GM10847 (cell line): Measurements from ENCODE around the gene SOX4.

Experiments
- POLR2A ChIP-seq: IDR thresholded peaks from 2 replicates; pipeline ENCODE4 v1.6.1; 2011; ENCODE audit not compliant: insufficient read length; ENCODE audit errors: extremely low read depth

SOX4 gene

GRCh38 chr6:21601339-21601923 lies 7.9 kb downstream of the SOX4 start:
- TF ChIP-seq POLR2A: no peak

DNA sequence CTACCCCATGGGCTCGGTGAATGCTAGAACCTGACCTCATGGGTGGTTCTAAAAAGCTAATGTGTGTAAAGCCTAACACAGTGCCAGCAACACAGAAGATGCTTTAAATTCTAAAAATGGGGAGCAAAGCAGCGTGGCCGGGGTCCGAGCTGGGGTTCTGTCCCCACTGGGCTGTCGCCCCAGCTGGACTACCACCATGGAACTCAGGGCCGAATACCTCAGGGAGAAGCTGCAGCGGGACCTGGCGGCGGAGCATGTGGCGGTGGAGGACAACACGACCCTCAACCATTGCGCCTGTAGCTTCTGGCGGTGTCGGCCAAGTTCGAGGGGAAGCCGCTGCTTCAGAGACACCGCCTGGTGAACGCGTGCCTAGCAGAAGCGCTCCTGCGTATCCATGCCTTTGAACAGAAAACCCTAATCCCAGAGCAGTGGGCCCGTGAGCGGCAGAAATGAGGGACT lies 8.4 kb downstream of the SOX4 start:
- no peak for TF ChIP-seq POLR2A

DNA sequence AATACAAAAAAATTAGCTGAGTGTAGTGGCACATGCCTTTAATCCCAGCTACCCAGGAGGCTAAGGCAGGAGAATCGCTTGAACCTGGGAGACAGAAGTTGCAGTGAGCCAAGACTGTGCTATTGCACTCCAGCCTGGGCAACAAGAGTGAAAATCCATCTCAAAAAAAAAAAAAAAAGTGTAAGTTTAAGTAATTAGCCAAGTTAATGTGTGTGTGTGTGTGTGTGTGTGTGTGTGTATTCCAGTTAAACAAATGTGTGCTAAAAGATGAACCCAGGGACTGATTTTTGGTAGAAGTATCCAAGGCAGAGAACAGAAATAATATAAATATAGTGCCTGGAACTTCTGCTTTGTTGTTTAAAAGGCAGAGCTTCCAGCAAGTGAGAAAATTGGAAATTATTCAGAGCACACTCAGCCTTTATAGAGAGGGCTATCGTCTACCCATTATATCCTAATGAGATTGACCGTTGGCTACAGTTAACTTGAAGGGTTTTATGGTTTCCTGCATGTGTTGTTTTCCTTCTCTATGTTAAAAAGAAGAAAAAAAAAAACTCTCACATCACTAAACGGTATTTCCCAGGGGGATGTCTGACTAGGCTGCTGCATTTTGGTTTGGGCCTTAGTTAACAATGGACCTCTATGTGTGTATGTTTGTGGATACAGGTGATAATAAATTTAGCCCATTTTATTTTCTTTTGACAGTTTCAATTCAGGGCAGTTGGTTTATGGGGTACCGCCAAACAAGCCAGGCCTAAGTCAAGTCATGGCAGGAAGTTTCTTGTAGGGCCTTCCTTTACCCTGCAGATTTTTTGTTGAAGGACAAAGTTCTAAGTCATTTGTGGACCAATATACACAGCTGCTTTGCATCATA lies 9.8 kb downstream of the SOX4 start:
- TF ChIP-seq POLR2A: no peak

- TF ChIP-seq POLR2A: no peak
These were observed 10.5 kb downstream of the SOX4 start for GRCh38 chr6:21604081-21604480.

- no peak for TF ChIP-seq POLR2A
These were observed 11.6 kb downstream of the SOX4 start for GRCh38 chr6:21605166-21605565.

DNA sequence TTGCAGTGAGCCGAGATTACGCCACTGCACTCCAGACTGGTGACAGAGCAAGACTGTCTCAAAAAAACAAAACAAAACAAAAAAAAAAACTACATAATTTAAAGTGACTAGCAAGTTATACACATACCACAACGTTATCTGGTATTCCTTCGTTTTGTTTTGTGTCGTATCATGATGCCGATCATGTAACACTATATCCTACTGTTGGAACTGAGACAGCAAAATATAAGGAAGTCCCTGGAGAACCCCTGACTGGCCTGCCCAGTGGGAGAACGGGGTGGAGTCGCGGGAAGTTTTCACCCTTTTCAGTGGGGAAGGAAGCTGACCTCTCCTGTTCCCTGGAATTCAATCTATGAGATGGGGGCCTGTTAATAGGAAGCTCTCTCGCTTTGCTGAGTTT lies 15.1 kb downstream of the SOX4 start:
- no peak for TF ChIP-seq POLR2A

- no peak for TF ChIP-seq POLR2A
These were observed 16.4 kb downstream of the SOX4 start for GRCh38 chr6:21609881-21610329.

- no peak for TF ChIP-seq POLR2A
These were observed 16.8 kb downstream of the SOX4 start for GRCh38 chr6:21610341-21610740.

- no peak for TF ChIP-seq POLR2A
These were observed 17.9 kb downstream of the SOX4 start for GRCh38 chr6:21611485-21611884.

DNA sequence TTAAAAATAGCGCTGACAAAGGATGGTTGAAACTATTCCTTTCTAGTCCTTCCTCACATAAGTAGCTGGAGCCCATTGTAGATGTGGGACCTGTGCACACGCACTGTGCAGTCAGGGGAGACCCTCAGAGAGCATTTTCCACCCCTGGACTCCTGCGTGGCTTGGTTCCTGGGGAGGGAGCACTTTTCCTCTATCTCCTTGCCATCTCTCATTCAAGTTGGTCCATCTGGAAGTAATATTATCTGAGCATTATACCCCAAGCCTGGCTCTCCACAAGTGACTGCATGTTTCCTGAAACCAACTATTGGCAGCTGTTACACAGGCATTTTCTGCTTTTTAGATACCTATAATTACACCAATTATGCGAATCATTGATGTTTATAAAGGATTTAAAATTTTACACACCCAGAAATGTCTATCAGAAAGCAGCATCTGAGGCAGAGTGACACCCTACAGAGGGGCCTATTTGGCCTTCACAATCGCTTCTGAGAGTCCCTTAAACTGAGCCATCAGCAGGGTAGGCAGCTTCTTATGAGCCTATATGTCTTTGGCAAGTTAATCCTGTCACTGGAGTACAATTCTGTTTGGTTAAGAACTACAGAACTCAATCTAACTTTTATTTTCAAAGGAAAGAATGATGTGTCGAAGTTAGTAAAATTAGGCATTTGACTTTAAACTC lies 18.7 kb downstream of the SOX4 start:
- no peak for TF ChIP-seq POLR2A

GRCh38 chr6:21613809-21614208 lies 20.3 kb downstream of the SOX4 start:
- no peak for TF ChIP-seq POLR2A

DNA sequence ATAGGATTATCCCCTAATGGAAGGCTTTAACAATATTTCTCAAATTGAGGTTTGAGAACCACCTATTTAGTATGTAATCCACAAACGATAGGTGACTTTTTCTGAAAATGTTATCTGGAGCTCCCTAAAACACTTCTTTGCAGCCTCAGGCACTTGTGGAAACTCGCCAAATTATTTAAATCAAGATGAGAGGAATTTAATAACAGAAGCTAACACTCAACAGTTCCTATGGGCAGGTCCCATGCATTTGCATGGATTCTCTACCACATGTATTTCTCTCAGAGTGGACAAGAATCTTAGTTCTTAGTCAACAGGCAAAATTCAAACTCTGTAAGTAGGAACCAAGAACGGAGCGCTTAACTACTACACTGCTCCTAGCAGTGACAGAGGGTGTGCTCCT lies 20.7 kb downstream of the SOX4 start:
- TF ChIP-seq POLR2A: no peak

- no peak for TF ChIP-seq POLR2A
These were observed 22.0 kb downstream of the SOX4 start for GRCh38 chr6:21615504-21615903.

DNA sequence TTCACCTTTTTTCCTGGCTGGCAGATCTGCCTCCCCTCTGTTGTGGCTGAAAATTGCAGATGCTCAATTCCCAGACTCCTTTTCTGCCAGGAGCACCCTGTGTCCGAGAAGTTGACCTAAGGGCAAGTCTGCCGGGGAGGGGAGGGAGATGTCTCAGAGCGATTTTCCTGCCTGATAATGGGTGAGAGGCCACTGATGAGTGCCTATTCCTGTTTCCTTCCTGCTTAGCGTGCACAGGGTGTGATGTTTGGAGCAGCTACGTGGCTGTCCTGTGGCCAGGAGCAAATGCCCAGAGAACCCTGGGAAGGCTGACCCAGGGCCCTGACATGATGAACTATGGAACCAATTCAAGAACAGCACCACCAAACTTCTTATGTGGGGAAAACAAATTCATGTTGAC lies 22.5 kb downstream of the SOX4 start:
- TF ChIP-seq POLR2A: no peak

DNA sequence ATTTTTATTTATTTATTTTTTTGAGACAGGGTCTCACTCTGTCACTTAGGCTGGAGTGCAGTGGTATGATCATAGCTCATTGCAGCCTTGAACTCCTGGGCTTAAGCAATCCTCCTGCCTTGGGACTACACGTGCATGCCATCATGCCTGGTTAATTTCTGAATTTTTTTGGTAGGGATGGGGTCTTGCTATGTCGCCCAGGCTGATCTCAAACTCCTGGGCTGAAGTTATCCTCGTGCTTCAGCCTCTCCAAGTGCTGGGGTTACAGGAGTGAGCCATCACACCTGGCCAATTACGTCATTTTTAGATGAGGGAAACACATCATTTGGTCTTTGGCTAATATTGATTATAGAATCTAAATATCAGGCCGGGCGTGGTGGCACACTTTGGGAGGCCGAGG lies 32.1 kb downstream of the SOX4 start:
- TF ChIP-seq POLR2A: no peak

GRCh38 chr6:21626756-21627155 lies 33.2 kb downstream of the SOX4 start:
- no peak for TF ChIP-seq POLR2A
